Heart right ventricle (tissue), 16 donors: Measurements from ENCODE around the gene IKZF3. TPM values are rescaled to one million over a fixed set of nuclear protein-coding genes. Genes with fewer than 3 reads are reported as not detected.
A peak's percentile ranks its signal among the peaks of the same experiment; 100 is the strongest.

ENCODE experiments used
- ATAC-seq, 8 donors: fragments of 200-7000 bp; cut with Tn5 transposase; one replicate each; pipeline ENCODE4 v1.9.1; 2020; ENCODE audit warnings: mild to moderate bottlenecking in 8 of 8, moderate library complexity in 8 of 8, moderate number of reproducible peaks in 1 of 8
- DNase-seq, 2 donors: peaks; one replicate each; pipeline ENCODE4 v3.0.0-alpha.2; 2020
- H3K27ac ChIP-seq, 10 donors: fragments of 200-600 bp; sonication (generic) in 2 of 10; one replicate each; pipeline versions ENCODE4 v1.5.0 to v1.8.0; 2020 to 2022; ENCODE audit warnings: mild to moderate bottlenecking in 3 of 10
- H3K27me3 ChIP-seq, 7 donors: fragments of 200-600 bp; one replicate each; pipeline ENCODE4 v1.8.0; 2021 to 2022; ENCODE audit warnings: mild to moderate bottlenecking in 2 of 7
- H3K36me3 ChIP-seq, 9 donors: fragments of 200-600 bp; sonication (generic) in 1 of 9; one replicate each; pipeline versions ENCODE4 v1.5.0 to v1.8.0; 2020 to 2022; ENCODE audit warnings: mild to moderate bottlenecking in 2 of 9
- H3K4me1 ChIP-seq, 9 donors: fragments of 200-600 bp; sonication (generic) in 1 of 9; one replicate each; pipeline versions ENCODE4 v1.5.0 to v1.8.0; 2020 to 2022; ENCODE audit warnings: mild to moderate bottlenecking in 4 of 9
- H3K4me3 ChIP-seq, 10 donors: fragments of 200-600 bp; sonication (generic) in 2 of 10; one replicate each; pipeline versions ENCODE4 v1.5.0 to v1.8.0; 2020 to 2022; ENCODE audit warnings: mild to moderate bottlenecking in 7 of 10, moderate library complexity in 2 of 10
- H3K9me3 ChIP-seq, 11 donors: fragments of 200-600 bp in 10 of 11; sonication (generic) in 2 of 11; one replicate each; pipeline versions ENCODE4 v1.5.0 to v1.8.0; 2013 to 2022; ENCODE audit warnings: mild to moderate bottlenecking in 2 of 11, control low read depth in 1 of 11, moderate library complexity in 1 of 11
- CTCF ChIP-seq, 9 donors: fragments of 200-600 bp; sonication (generic) in 2 of 9; IDR thresholded peaks; one replicate each; pipeline versions ENCODE4 v1.5.0 to v1.8.0; 2021 to 2022; ENCODE audit warnings: antibody characterized with exemption in 9 of 9, mild to moderate bottlenecking in 5 of 9, moderate library complexity in 1 of 9
- WGBS, 2 donors: extraction: QIAGEN DNeasy Blood & Tissue Kit; methylation state at CpG; one replicate each; pipeline ENCODE4 v1.1.7; 2013; ENCODE audit warnings: inconsistent platforms in 1 of 2; 5-methylcytosine and 5-hydroxymethylcytosine counted together
- intact Hi-C, 10 donors: fragments of 100-400 bp; cut with DNase I; formaldehyde crosslinking; loops; one replicate each; pipeline versions ENCODE4 v1.11.1 to v1.14.2; 2022
- polyA plus RNA-seq, 2 donors: library from polyadenylated mRNA; stranded (reverse); fragments of 200-250 nt; gene quantifications; one replicate each; pipeline ENCODE4 v1.2.3, GENCODE V29; 2013
- total RNA-seq, 10 donors: library from RNA; stranded (reverse); fragmentation: NEBNext Ultra II Directional in 3 of 10; extraction: Animal tissue kit (Norgen Biotek cat#: 25700) in 3 of 10; gene quantifications; one replicate each; pipeline versions ENCODE4 v1.2.1 to v1.2.4, GENCODE V29; 2021 to 2023
- donor health status: Arrhythmogenic right ventricular cardiomyopathy.
- donor health status: ischemic (EF 13 %, LVEDD 7.1; RV severe dilation, severe dysfunction).
- donor health status: healthy with polysubstance abuse.
- donor health status: DM: no; HTN: yes; CAD: no.
- donor health status: DM: no; HTN: no; CAD: no.
- donor health status: ischemic (EF 25% LVEDD 6.9; RV normal size, moderate dysfunction).
- donor health status: ischemic (EF 25% LVEDD 5.7; RV mildly dilated, moderate dysfunction).
- donor health status: healthy.
- donor health status: DM: yes; HTN: yes; CAD: no.
- donor health status: Ischemic cardiomyopathy.
- donor health status: ischemic (EF 35%, LVEDD 5.7; RV mildly dilated, moderate dysfunction).
- donor health status: nonischemic (EF 11% LVEDD 7.7; RV severe dilation, severe dysfunction).
- donor health status: DM: yes; HTN: yes; CAD: no.
- donor health status: PGD.
- donor health status: ischemic (EF 29% LVEDD 5.4; RV normal size, mild dysfunction).
- donor health status: nonischemic (EF 23%, LVEDD 6.1; RV moderate dilation, normal function).

IKZF3 gene
- total and polyA plus RNA-seq, 12 donors = 0.06 to 5.0 (median 0.26) TPM

- ATAC-seq (no peak), DNase-seq (no peak)
- 70 to 76% methylated on average over 6 of the region's 6 CpGs for WGBS, 2 donors
- TF ChIP-seq CTCF (IDR thresholded peaks at IDR 0.05) = no peak
- Histone ChIP-seq H3K27me3 (peaks cover 0 to 32% (median 0%) of the 10 kb centered on the region in 7 donors), H3K9me3 (no peaks in the 10 kb centered on the region), H3K4me1 (no peaks in the 10 kb centered on the region), H3K36me3 (no peaks in the 10 kb centered on the region), H3K27ac (peak overlapping the region in 1 of 10 donors; percentile 2), H3K4me3 (no peak overlapping the region)
- intact Hi-C loops = no loop called here
Measured at GRCh38 chr17:39812466-39812865, 51.6 kb downstream of the IKZF3 start.

GRCh38 chr17:39810939-39811728, 53.0 kb downstream of the IKZF3 start:
- no peak for TF ChIP-seq CTCF (IDR thresholded peaks at IDR 0.05)
- DNase-seq (no peak), ATAC-seq (no peak)
- Histone ChIP-seq H3K27ac (no peak overlapping the region), H3K4me3 (no peak overlapping the region), H3K4me1 (no peaks in the 10 kb centered on the region), H3K27me3 (peaks cover 0 to 32% (median 0%) of the 10 kb centered on the region in 7 donors), H3K9me3 (no peaks in the 10 kb centered on the region), H3K36me3 (no peaks in the 10 kb centered on the region)
- intact Hi-C loops = no loop called here
- 72 to 73% methylated on average over 4 of the region's 4 CpGs for WGBS, 2 donors

GRCh38 chr17:39809221-39809620, 54.9 kb downstream of the IKZF3 start:
- ATAC-seq (no peak), DNase-seq (no peak)
- no peaks in the 10 kb centered on the region for H3K9me3 ChIP-seq
- WGBS, 2 donors = 56 to 63% methylated on average over 2 of the region's 2 CpGs
- peaks cover 0 to 32% (median 0%) of the 10 kb centered on the region in 7 donors for H3K27me3 ChIP-seq
- intact Hi-C loops = no loop called here
- H3K27ac ChIP-seq = no peak overlapping the region
- H3K4me3 ChIP-seq = no peak overlapping the region
- no peak for TF ChIP-seq CTCF (IDR thresholded peaks at IDR 0.05)
- no peaks in the 10 kb centered on the region for H3K36me3 ChIP-seq
- no peaks in the 10 kb centered on the region for H3K4me1 ChIP-seq

- H3K4me3 ChIP-seq = no peak overlapping the region
- ATAC-seq (no peak), DNase-seq (no peak)
- no peaks in the 10 kb centered on the region for H3K4me1 ChIP-seq
- H3K36me3 ChIP-seq = no peaks in the 10 kb centered on the region
- WGBS, 2 donors = 70 to 81% methylated on average over 3 of the region's 3 CpGs
- TF ChIP-seq CTCF (IDR thresholded peaks at IDR 0.05) = no peak
- H3K27ac ChIP-seq = no peak overlapping the region
- intact Hi-C loops = no loop called here
- no peaks in the 10 kb centered on the region for H3K9me3 ChIP-seq
- H3K27me3 ChIP-seq = peaks cover 0 to 26% (median 0%) of the 10 kb centered on the region in 7 donors
Measured at GRCh38 chr17:39808409-39808997, 55.6 kb downstream of the IKZF3 start.
